Measurements from ENCODE around the gene PLEKHA3. TPM values are rescaled to one million over a fixed set of nuclear protein-coding genes. Genes with fewer than 3 reads are reported as not detected.

PLEKHA3 gene
- total and polyA plus RNA-seq, 12 donors: 1.8 to 96.4 (median 30.7) TPM

DNA sequence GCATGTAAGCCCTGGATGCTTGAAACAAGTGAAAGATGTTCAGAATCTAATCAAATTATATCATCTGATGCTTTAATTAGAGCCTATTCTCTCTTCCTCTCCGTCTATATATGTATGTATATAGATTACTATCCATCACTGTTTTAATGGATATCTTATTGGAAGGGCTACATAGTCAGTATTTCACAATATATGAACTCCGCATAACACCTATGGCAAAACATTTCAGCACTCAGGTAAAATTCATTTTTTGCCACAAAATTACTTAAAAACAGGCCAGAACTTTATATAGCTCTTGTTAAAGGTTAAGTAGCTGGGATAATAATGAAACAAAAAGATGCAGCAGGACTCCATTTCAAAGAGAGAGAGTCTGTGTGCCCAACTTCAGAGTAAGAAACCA, 27.9 kb upstream of the PLEKHA3 start:
- no peaks in the 10 kb centered on the region for H3K27me3 ChIP-seq
- H3K4me3 ChIP-seq: no peak overlapping the region
- no peak for DNase-seq
- H3K36me3 ChIP-seq (replicated peaks in 1 of 2): peaks cover 0 to 1% of the 10 kb centered on the region in 2 donors
- peak overlapping the region in 2 of 5 donors; percentile 96 to 97 for H3K27ac ChIP-seq
- H3K9me3 ChIP-seq (replicated peaks in 1 of 3): no peaks in the 10 kb centered on the region
- peaks cover 0 to 27% of the 10 kb centered on the region in 2 donors for H3K4me1 ChIP-seq (replicated peaks in 1 of 2)
- no peak for TF ChIP-seq POLR2A (IDR thresholded peaks at IDR 0.05)
- no peak for TF ChIP-seq CTCF (IDR thresholded peaks at IDR 0.05)
- intact Hi-C loops (cut with DNase I): no loop called here
- 92 to 98% (median 96%) methylated on average over 2 of the region's 2 CpGs for WGBS, 4 donors

- no peaks in the 10 kb centered on the region for H3K36me3 ChIP-seq (replicated peaks in 1 of 2)
- TF ChIP-seq POLR2A (IDR thresholded peaks at IDR 0.05) (no peak), CTCF (IDR thresholded peaks at IDR 0.05) (no peak)
- no peaks in the 10 kb centered on the region for H3K9me3 ChIP-seq (replicated peaks in 1 of 3)
- H3K27me3 ChIP-seq: no peaks in the 10 kb centered on the region
- no peak overlapping the region for H3K4me3 ChIP-seq
- intact Hi-C loops (cut with DNase I): no loop called here
- 68 to 78% (median 72%) methylated on average over 5 of the region's 5 CpGs for WGBS, 4 donors
- DNase-seq: no peak
- H3K4me1 ChIP-seq (replicated peaks in 1 of 2): peaks cover 0 to 27% of the 10 kb centered on the region in 2 donors
- H3K27ac ChIP-seq: no peak overlapping the region
Observed at GRCh38 chr2:178452870-178453269, 27.4 kb upstream of the PLEKHA3 start.

DNA sequence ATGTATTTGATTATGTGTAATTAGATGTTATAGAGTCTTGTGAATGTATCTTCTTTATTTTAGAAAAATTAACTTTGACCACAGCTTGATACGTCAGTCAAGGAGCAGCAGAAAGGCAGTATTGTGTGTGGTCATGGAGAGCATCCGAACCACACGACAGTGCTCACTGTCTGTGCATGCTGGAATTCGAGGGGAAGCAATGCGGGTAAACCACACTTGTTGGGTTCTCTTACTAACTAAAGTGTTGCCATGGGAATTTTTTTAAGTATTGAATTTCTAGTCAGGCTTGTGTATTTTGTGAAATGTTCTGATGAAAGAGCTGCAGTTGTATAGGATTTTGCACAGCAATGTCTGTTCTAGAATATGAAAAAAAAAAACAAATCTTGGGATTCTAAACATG, 24.3 kb upstream of the PLEKHA3 start:
- intact Hi-C loops (cut with DNase I): no loop called here
- no peak for TF ChIP-seq CTCF (IDR thresholded peaks at IDR 0.05)
- no peak for TF ChIP-seq POLR2A (IDR thresholded peaks at IDR 0.05)
- no peaks in the 10 kb centered on the region for H3K9me3 ChIP-seq (replicated peaks in 1 of 3)
- H3K4me3 ChIP-seq: no peak overlapping the region
- peaks cover 0 to 3% of the 10 kb centered on the region in 2 donors for H3K4me1 ChIP-seq (replicated peaks in 1 of 2)
- no peak overlapping the region for H3K27ac ChIP-seq
- no peaks in the 10 kb centered on the region for H3K27me3 ChIP-seq
- 89 to 93% (median 91%) methylated on average over 5 of the region's 5 CpGs for WGBS, 4 donors
- H3K36me3 ChIP-seq (replicated peaks in 1 of 2): no peaks in the 10 kb centered on the region
- DNase-seq: no peak

DNA sequence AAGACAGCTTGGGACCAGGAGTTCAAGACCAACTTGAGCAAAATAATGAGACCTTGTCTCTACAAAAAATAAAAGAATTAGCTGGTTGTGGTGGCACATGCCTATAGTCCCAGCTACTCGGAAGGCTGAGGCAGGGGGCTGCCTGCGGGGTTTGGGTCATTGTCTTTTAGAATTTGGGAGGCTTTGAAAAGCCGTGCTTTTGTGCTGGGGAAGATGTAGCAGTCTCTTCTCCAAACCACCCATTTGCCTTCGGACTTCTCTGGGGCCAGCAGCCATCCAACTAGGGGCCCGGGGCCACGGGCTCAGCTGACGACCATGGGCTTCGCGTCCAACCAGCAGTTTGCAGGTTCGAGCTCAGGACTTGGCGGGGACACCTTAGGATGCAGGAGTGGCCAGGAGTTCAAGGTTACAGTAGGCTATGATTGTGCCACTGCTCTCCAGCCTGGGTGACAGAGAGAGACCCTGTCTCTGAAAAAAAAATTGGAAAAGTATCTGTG, 22.8 kb upstream of the PLEKHA3 start:
- no peak overlapping the region for H3K27ac ChIP-seq
- no peak overlapping the region for H3K4me3 ChIP-seq
- TF ChIP-seq CTCF (IDR thresholded peaks at IDR 0.05) (no peak), POLR2A (IDR thresholded peaks at IDR 0.05) (no peak)
- H3K9me3 ChIP-seq (replicated peaks in 1 of 3): no peaks in the 10 kb centered on the region
- DNase-seq: no peak
- H3K4me1 ChIP-seq (replicated peaks in 1 of 2): no peaks in the 10 kb centered on the region
- intact Hi-C loops (cut with DNase I): no loop called here
- no peaks in the 10 kb centered on the region for H3K27me3 ChIP-seq
- WGBS, 4 donors: 85 to 91% (median 88%) methylated on average over 2 to 11 of the region's 11 CpGs
- H3K36me3 ChIP-seq (replicated peaks in 1 of 2): no peaks in the 10 kb centered on the region
